NCI-H1105 (cell line): ENCODE measurements around the gene CASP9.
A peak's percentile ranks its signal among the peaks of the same experiment; 100 is the strongest.
"Not testable (repeated sequence)": the region's sequence is repeated elsewhere in the genome, so short reads cannot be mapped to it uniquely, and the experiment has no call there.

Experiments used
- DNase-seq: peaks from one replicate; lab custom pipeline; 2025; lab: John Stamatoyannopoulos, UW

Gene CASP9

DNA sequence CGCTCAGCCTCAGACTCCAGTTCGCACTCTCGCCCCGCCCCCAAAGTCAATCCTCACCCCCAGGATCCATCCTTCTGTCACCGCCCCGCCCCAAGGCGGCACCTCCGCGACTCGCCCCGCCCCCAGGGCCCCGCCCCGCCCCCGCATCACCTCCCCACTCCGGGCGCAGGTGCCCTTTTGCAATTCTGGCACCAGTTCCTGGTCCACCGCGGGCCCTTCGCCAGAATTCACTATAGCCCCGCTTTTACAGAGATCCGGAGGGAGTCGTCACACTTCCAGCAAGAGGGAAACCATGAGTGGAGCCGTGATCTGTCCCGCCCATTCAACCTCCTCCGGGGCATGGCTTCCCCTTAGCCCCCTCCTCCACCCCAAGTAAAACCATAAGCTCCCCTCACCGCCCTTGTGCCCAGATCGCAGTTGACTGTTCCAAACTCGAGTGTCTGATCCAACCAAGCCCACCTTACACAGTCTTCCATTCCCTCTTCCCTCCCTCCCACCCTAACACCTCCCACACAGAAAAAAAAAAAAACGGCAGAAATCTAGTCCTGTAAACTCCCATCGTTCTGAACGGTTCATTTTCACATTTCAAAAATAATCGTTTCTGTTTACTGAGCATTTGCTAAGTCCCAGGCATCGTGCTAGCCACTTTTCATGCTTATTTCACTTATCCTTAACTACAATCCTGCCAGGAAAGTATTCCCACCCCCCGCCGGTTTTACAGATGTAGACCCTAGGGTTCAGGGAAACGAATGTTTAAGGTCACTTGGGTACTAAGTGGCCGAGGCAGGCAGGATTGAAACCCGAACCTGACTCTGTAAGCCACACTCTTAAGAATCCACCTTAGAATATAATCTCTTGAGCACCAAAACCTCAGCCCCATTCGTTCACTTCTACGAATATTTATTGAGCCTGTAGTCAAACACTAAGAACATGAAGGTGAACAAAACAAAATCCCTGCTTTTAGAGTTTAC, 1.3 kb upstream of the CASP9 start:
- no peak for DNase-seq

DNA sequence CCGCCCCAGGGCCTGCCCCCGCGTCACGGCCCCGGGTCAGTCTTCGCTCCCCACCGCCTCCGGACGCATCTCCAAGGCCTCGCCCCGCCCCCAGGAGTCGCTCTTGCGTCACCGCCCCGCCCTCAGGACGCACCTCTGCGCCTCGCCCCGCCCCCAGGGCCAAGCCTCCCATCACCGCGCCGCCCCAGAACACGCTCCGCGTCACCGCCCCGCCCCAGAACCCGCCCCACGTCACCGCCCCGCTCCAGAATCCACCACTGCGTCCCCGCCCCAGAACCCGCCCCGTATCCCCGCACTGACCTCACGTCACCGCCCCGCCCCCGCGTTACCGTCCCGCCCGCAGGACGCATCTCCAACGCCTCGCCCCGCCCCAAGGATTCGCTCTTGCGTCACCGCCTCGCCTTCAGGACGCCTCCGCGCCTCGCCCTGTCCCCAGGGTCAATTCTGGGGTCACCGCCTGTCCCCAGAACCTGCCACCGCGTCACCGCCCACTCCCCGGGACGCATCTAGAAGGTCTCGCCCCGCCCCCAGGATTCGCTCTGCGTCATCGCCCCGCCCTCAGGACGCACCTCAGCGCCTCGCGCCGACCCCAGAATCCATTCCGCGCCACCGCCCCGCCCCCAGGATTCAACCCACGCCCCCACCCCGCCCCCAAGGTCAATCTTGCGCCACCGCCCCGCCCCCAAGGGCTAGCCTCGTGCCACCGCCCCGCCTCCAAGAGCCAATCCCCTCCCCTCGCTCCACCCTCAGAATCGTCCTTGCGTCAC, 451 bp upstream of the CASP9 start:
- peak; percentile 99 for DNase-seq

DNA sequence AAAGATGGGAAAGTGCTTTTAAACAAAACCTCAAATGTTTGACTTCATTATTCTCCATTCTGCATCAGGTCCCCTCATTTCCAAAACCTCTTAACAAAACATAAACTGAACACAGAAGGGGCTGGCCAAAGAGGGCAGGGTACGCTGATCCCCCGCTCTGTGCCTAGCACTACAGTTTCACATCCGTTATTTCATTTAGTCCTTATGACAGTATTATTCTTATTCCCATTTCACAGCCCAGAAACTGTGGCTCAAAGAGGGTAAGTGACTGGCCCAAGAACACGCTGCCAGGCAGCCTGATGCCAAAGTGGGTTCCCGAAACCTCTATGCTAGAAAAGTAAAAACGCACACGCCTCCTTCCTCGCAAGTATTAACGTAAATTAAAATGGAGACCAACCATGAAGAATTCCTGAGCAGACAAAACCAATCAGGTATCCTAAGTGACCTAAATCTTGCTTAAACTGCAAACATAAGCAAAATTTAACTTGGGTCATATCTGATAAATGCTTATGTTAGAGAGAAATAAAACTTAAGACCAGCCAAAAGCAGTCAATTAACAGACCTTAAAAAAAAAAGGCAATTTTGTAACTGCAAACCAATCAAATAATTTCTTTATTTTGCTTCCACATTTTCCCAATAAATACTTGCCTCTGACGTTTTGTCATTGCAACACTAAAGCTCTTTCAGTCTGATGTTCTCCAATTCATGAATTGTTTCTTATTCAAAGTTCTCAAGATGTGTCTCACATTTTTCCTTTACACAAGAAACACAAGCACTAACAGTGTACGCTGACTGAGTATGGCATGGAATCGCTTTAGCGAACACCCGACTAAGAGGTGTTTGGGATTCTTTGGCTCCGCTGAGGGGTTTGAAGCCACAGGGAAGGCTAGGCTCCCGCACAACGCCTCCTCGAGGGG, 653 bp downstream of the CASP9 start:
- peak; percentile 54 for DNase-seq

DNA sequence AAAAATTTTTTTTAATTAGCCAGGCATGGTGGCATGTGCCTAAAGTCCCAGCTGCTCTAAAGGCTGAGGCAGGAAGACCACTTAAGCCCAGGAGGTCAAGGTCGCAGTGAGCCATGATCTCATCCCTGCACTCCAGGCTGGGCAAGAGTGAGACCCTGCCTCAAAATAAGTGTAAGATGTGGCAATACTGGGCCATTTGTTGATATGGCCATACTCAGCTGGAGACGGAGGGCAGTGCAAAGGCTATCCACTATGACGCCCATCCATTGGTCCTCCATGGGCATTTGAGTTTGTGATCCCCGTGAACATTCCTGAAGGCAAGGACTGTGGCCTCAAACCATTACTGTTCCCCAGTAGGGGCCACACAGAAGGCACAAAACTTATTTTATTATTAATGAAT, 1.5 kb downstream of the CASP9 start:
- DNase-seq = no peak

DNA sequence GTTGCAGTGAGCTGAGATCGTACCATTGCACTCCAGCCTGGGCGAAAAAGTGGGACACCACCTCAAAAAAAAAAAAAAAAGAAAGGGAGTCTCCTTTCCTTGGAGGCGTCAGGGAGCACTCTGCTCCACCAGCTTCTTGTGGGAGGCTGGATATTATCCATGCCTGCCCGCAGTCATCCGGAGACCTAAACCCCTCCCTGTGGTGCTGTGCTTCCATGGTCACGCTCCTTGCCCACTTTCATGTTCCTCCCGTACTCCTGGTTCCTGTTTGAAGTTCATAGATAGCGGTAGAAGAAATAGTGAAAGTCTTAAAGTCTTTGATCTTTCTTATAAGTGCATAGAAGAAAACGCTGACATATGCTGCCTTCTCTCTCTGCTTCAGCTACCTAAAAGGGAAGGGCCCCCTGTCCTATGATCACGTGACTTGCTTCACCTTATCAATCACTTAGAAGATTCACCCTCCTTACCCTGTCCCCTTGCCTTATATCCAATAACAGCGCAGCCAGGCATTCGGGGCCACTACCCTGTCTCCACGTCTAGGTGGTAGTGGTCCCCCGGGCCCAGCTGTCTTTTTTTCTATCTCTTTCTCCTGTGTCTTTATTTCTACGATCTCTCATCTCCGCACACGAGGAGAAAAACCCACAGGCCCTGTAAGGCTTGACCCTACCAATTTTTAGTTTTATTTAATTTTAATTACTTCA, 2.7 kb downstream of the CASP9 start:
- DNase-seq = not testable (repeated sequence)

DNA sequence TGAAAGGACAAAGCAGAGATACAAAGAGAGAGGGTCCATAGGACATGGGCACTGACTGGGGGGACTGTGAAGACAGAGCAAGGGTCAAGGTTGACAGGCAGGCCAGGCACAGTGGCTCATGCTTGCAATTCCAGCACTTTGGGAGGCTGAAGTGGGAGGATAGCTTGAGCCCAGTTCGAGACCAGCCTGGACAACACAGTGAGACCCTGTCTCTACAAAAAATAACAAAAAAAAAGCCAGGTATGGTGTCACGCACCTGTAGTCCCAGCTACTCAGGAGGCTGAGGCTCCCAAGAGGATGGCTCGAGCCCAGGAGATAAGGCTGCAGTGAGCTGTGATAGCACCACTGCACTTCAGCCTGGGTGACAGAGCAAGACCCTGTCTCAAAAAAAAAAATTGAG, 4.4 kb downstream of the CASP9 start:
- no peak for DNase-seq

DNA sequence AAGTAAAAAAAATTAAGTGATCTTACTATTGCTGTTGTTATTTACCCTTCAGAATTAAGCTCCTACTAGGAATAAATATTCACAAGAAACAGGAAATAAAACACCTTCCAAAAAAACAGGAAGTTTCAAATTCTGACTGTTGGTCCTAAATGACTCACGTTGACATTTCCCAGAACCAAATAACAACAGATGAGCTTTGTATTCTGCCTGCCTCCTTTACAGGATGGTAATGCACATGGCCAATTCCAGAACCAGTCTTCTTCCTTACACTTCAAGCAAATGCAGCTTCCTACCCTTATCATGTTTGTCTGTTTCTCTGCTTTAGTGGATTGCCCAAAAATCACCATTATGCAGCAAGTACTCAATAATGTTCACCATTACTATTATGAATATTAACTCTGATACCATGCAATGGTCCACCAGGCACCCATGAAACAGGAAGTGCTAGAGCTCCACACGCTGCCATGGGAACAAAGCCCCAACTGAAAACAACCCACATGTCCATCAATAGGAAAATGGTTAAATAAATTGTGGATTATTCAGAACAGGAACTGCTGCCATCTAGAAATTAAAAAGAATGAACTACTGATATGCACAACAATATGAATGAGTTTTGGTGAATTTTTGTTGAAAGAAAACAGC, 8.9 kb downstream of the CASP9 start:
- no peak for DNase-seq

DNA sequence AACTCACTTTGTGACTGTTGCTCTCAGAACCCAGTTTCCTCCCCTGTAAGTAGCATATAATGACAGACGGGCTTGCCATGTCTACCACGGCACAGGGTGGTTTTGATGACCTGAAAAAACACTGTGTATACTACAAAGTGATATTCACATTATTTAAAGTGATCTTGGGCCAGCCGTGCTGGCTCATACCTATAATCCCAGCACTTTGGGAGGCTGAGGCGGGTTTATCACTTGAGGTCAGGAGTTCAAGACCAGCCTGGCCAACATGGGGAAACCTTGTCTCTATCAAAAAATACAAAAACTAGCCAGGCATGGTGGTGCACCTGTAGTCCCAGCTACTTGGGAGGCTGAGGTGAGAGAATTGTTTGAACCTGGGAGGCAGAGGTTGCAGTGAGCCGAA, 9.5 kb downstream of the CASP9 start:
- not testable (repeated sequence) for DNase-seq

DNA sequence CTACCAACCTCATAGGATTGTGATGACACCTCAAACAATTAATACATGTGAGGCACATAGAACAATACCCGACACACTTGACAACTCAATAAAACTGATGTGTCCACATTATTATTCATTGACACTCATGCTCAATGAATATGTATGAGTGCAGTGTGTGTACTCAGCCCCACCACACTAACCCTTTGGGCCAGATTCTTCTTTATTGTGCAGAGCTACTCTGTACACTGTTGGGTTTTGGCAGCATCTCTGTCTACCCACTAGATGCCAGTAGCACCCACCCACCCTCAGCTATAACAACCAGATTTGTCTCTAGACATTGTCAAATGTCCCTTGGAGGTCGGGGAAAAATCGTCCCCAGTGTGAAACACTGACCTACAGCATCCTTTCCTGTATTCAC, 10.1 kb downstream of the CASP9 start:
- DNase-seq = no peak

DNA sequence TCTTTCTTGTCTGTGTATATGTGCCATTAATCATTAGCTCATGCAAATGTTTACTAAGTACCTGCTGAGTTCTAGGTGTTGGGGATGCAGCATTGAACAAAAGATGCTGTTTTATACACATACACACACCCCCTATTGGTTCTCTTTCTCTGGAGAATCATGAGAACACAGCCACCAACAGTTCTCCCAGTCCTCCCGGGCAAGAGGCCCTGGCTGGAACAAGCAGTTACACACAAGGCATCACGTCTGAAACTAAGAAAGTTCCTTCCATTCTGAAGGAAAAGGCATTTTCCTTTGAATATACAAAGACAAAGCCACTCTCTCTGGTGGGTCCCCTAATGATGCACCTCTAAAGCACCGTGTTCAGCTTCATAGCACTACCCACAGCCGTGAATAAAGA, 10.8 kb downstream of the CASP9 start:
- no peak for DNase-seq

DNA sequence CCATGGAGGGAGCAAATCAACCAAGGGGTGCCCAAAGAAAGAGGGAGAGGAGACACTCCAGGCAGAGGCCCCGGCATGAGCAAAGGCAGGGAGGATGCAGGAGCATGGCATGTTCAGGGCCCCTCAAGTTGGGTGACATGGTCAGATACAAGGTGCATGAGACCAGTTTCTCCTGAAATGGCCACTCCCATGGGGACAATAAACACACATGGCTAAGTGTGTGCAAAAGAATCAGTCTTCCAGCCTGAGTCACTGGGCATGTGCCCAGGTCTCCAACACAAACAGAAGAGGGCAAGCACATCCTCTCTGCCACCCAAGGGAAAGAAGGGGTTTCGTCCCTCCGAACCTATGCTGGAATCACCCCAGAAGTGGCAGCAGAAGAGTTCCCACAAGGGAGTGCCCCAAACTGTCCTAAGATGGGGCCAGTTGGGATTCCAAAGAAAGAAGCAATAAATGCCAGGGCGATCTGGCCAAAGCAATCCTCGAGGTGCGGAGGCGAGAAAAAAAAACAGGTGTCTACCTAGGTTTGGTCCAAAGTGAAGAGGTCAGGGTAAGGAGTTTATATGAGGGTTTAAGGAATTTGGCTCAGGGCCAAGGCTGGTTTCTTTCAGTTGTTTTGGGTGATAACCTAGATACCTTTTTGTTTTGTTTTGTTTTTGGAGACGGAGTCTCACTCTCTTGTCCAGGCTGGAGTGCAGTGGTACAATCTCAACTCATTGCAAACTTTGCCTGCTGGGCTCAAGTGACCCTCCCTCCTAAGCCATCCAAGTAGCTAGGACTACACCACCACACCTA, 13.2 kb downstream of the CASP9 start:
- DNase-seq = no peak

DNA sequence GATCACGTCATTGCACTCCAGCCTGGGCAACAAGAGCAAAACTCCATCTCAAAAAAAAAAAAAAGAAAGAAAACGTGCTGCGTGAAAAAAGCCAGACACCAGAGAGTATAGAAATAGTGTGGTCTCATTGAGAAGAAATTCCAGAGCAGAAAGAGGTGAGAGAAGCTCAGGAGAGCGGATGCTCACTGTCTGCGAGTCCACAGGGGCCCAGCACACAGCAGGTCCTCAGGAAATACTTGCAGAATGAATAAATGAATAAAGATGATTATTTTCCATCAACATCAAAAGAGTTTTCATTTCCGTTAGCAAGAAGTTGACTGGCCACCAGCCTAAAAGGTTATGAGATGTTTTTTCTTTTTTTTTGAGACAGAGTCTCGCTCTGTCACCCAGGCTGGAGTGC, 14.4 kb downstream of the CASP9 start:
- DNase-seq = no peak

DNA sequence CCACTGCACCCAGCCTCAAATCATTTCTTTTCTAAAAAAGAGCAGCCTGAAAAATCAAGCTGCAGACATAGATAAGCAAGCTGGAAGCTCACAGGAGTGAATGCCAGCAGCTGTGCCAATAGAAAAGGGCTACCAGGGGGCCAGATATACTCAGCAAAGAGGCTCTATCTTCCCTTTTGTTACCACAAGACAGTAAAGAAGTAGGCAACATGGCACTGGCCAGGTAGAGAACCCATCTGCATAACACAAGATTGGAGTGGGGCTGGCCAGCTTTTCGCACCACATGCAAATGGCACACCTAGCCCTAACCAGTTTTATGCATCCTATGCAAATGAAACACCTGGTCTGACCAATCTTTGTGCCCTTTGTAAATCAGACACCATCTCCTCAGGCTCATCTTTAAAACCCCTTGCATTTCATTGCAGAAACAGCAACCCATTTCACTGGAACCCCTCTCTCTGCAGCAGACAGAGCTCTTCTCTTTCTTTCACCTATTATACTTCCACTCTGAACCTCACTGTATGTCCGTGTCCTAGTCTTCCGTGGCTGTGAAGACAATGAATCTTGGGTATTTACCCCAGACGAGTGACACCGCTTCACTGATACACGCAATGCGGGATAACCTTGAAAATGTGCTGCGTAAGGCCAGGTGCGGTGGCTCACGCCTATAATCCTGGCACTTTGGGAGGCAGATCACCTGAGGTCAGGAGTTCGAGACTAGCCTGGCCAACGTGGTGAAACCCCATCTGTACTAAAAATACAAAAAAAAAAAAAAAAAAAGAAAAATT, 15.1 kb downstream of the CASP9 start:
- no peak for DNase-seq

DNA sequence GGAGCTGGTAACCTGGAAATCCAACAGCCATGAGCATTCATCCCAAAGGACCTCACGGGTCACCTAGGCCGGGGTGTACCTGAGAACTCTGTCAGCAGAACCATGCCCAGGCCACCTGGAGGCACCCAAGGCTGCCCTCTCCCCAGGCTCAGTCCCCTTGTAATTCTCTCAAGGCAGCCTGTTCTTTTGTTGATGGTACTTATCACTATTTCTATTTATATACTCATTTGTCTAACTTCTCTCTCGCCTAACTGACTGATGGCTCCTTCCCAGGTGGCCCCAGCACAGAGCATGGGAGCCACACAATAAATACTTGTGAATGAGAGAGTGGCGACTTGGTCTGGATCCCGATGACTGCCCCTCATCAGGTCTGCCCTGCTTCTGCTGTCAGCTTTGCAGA, 16.7 kb downstream of the CASP9 start:
- DNase-seq = no peak

DNA sequence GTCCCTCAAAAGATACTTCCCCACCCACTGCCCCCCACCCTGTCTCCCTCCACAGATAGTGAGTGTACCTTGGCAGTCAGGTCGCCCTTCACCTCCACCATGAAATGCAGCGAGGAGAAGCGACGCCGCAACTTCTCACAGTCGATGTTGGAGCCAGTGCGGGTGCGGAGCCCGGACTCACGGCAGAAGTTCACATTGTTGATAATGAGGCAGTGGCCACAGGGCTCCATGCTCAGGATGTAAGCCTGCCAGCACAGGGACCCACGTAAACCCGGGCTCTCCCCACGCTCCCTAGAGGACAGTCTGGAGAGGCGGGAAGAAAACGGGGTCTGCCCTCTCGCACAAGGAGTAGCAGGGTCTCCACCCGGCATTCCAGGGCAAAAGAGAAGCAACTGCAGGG, 17.2 kb downstream of the CASP9 start:
- DNase-seq = no peak

DNA sequence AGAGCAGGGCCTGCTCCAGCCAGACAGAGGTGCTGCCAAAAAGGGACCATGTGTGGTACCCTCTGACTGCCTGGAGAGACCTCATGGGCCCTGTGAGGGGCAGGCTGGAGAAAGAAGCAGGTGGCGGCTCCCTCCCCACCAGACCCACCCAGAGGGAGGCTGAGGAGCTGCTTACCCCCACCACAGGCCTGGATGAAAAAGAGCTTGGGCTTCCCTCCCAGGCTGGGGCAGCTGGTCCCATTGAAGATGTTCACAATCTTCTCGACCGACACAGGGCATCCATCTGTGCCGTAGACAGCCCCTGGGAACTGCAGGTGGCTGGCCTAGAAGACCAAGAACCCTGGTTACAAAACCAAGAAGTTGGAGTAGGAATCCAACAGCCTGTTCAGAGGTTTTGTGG, 19.6 kb downstream of the CASP9 start:
- DNase-seq = no peak

DNA sequence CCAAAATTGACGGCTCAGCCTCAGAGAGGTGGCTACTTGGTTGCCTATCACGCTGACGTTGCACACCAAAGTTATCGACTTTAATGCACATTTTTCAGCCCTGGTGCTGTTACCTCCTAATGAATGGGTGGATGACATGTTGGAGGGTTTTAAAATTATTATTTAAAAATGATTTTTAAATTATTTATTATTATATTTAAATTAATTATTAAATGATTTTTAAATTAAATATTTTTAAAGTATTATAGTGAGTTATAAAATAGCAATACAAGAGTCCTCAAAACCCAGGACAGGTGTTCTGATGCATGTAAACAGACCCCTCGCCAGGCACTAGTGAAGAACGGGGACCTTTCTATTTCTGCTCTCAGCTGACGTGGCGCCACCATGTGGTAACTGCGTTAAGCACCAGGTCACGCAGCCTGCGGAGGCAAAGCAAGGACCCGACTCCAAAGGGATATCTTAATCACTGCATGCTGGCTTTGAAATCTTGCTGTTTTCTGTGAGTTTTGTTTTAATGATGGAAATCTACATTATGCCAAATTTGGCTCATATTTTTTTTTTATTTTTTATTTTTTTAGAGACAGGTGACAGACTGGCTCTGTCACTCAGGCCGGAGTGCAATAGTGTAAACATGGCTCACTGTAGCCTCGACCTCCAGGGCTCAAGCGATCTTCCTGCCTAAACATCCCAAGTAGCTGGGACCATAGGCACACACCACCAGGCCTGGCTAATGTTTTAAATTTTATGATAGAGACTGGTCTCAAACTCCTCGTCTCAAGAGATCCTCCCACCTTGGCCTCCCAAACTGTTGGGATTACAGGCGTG, 22.6 kb downstream of the CASP9 start:
- DNase-seq = peak; percentile 38
